GM03348 (cell line): ENCODE measurements around the gene TRRAP.

Experiments
- DNase-seq: peaks from one replicate; pipeline ENCODE4 v3.0.0; 2012; ENCODE audit warnings: low spot score

The TRRAP gene

DNA sequence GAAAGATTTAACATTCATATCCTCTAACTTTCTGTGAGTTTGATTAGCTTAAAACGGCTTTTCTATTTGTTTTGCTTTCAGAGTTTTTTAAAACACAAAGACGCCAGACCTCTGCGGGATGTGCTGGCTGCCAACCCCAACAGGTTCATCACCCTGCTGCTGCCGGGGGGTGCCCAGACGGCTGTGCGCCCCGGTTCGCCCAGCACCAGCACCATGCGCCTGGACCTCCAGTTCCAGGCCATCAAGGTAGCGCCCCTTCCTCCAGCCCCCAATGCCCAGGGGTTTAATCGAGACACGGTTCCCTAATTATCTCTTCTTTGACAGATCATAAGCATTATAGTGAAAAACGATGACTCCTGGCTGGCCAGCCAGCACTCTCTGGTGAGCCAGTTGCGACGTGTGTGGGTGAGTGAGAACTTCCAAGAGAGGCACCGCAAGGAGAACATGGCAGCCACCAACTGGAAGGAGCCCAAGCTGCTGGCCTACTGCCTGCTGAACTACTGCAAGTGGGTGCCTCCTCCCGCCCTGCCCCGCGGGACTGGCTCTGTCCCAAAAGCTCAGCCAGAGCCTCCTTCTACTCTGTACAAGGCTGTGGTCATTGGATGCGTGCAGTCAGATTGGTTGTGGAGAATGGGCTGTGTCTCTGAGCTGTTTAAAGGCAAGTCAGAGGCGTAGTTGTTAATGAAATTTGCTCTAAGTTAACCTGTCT is 71.2 kb downstream of the TRRAP start:
- DNase-seq = no peak

DNA sequence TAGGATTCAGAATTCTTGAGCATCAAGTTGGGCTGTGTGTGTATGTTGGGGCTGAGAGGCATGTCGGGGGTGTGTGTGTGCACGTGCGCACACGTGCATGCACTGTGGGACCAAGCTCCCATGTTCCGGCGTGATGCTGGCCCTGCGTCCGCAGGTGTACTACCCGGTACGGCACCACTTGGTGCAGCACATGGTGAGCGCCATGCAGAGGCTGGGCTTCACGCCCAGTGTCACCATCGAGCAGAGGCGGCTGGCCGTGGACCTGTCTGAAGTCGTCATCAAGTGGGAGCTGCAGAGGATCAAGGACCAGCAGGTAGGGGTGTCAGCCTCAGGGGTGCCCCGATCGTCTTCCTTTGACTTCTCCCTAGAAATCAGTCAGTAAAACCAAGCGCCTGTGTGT is 77.7 kb downstream of the TRRAP start:
- no peak for DNase-seq

DNA sequence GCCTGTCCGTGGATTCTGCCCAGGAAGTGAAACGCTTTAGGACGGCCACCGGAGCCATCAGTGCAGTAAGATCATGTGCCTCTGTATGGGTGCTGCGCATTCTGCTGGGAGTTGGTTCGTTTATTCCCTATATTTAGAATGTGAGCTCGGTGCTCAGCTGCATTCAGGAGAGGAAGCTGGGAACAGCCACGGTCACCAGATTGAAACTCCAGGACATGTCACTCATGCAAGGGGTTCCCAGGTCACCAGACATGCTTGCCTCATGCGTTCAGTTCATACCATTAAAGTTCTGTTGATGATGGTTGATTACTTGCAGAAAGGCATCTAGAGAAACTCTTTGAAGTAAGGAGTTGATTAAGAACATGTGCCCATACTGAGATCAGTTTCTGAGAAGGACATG is 78.1 kb downstream of the TRRAP start:
- DNase-seq = no peak

DNA sequence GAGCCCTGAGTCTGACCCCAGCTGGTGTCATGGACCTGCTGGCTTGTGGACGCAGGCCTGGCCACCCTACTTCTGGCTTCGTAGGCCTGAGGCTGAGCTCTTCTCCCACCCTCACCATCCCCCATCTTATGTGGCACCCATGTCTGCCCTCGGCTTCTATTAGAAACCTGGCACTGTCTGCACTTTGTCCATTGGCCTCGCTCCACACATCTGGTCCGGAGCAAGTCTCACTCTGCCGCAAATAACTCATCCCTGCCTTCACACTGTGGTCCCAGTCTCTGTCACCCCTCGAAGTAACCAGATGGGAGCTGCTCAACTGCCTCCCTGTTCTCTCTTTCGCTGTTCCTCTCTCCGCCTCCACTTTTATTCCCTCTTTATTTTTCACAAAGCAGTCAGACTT is 78.6 kb downstream of the TRRAP start:
- DNase-seq = peak; percentile 69

DNA sequence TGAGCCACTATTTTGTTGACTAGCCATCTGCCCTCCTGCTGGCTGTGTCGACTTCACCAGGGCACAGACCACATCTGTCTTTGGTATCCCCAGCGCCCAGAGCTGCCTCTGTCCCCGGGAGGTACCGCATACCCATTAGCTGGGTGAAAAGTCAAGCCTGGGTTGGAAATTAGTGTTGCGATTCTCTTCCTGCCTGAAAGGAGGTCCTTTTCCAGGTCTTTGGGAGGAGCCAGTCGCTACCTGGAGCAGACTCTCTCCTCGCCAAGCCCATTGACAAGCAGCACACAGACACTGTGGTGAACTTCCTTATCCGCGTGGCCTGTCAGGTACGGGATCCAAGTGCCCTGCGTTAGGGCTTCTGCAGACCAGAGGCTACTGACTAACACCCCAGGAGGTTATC is 79.4 kb downstream of the TRRAP start:
- no peak for DNase-seq

DNA sequence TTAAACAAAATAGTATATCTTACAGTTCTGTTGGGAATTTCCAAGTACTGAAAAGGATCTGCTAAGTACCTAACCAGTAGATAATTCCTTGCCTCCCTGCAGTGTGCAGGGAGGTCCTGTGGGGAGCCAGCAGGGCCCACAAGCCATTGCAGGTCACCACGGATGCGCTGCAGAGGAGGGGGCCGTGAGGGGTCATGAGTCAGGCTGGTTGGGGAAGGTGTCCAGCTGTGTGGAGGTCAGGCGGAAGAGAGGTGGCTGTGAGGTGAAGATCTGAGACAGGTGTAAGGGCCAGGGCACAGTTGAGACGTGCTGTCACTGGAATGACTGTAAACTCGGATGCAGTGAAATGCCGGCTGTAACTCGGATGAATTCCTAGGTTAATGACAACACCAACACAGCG is 80.6 kb downstream of the TRRAP start:
- no peak for DNase-seq

DNA sequence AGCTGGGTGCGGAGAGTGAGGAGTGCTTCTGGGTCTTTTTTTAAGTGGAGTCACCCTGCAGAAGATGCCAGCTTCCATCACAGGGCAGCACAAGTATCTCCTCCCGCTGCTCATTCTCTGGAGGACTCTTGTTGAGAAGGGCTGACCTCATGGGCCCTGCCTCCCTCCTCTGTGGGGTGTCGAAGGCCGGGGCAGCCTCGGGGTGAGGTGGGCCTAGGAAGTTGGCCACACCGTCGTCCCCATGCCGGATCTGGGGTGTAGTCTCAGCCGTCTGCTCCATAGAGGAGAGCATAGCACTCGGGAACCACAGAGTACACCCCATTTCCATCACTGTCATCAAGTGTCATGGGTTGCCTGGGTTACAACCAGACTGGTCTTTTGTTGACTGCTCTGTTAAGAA is 85.0 kb downstream of the TRRAP start:
- DNase-seq = no peak

DNA sequence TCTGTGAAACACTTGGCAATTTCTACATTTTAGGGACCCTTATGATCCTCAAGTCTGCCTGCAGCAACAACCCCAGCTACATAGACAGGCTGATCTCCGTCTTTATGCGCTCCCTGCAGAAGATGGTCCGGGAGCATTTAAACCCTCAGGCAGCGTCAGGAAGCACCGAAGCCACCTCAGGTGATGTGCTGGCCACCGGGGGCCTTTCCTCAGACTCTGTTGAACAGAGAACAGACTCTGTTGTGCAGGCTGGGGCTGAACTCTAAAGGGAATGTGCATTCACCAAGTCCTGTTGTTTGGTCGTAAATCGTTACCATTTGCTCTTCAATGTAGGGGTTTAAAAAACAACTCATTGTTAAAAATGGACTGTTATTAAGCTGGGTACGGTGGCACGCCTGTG is 86.3 kb downstream of the TRRAP start:
- no peak for DNase-seq

DNA sequence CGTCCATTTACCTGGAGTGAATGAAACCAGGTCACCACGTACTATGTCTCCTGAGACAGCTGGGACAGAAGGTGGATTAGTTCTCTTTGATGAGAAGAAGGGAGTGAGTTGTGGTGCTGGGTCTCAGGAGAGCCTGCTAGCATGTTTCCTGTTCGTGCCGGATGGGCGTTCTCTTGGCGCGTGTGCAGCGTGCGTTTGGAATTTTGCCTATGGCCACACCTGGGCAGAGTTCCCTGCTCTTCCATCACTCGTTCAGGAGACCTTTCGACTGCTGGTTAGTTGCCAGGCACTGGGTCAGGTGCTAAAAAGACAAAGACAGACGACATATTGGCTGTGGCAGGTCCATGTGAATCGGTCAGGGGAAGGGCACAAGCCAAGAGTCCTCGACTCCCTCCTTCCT is 90.3 kb downstream of the TRRAP start:
- DNase-seq = no peak

DNA sequence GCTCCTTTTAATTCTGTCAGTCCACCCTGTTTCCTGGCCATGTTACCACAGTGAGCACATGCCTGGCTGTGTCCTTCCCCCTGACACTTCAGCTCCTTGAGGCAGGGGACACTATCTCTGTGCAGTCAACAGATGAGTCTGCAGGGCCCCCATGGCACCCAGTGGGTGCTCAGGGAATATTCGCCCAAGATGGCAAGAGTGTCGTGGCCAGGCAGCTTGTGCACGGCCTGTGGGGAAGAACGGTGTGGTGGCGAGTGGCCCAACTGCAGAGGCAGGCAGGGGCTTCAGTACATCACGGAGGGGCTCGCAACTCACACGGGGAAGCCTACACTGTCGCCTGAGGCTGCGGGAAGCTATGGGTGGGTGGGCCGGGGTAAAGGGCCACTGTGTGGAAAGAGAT is 91.1 kb downstream of the TRRAP start:
- no peak for DNase-seq

DNA sequence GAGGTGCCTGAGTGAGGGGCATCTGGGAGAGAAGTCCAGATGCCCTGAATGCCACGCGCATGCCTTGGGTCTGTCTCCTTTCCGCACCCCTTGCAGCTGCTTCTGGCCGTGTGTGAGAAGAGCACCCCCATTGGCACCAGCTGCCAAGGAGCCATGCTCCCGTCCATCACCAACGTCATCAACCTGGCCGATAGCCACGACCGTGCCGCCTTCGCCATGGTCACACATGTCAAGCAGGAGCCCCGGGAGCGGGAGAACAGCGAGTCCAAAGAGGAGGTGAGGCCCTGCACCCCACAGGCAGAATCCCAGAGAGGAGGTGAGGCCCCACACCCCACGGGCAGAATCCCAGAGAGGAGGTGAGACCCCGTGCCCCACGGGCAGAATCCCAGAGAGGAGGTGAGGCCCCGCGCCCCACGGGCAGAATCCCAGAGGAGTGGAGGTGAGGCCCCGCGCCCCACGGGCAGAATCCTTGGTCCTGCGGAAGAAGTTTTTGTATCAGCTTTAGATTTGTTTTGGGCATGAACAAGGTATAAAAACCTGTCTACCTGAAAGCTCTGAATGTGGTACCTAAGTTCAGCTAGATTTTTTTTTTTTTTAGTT is 91.8 kb downstream of the TRRAP start:
- DNase-seq = no peak

DNA sequence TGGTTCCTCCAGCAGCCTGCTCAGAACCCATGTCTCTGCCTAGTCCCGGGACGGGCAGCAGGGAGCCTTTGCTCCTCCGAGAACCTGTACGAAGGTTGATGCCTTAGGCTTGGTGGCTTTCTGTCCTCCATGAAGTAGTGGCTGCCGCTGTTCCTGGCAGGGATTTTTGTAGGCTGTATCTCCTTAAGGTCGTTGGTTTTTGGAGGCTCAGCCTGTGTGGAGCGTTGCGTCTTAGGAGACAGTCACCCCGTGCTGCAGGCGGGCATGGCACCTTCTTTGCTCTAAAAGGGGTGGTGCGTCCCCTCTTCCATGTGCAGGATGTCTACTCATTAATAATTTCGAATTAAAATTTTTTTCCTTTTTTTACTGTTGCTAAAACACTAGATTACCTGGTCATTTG is 92.5 kb downstream of the TRRAP start:
- no peak for DNase-seq

DNA sequence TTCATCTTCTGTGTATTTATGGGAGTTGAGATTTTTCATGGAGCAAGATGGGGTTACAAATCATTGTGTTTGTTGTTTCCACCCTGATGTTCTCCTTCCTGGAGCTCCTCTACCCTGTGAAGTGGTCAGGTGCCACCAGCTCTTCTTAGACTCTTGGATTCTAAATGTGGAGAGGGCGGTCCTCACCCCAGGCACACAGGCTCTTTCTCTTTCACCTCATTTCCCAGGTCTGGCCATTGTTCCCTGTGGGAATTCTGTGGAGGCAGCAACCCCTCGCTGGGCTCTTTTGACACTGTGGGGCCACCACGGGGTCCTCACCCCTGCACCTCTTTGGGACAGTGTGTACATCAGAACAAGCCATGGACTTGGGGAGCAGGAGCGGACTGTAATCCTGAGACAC is 95.9 kb downstream of the TRRAP start:
- no peak for DNase-seq

DNA sequence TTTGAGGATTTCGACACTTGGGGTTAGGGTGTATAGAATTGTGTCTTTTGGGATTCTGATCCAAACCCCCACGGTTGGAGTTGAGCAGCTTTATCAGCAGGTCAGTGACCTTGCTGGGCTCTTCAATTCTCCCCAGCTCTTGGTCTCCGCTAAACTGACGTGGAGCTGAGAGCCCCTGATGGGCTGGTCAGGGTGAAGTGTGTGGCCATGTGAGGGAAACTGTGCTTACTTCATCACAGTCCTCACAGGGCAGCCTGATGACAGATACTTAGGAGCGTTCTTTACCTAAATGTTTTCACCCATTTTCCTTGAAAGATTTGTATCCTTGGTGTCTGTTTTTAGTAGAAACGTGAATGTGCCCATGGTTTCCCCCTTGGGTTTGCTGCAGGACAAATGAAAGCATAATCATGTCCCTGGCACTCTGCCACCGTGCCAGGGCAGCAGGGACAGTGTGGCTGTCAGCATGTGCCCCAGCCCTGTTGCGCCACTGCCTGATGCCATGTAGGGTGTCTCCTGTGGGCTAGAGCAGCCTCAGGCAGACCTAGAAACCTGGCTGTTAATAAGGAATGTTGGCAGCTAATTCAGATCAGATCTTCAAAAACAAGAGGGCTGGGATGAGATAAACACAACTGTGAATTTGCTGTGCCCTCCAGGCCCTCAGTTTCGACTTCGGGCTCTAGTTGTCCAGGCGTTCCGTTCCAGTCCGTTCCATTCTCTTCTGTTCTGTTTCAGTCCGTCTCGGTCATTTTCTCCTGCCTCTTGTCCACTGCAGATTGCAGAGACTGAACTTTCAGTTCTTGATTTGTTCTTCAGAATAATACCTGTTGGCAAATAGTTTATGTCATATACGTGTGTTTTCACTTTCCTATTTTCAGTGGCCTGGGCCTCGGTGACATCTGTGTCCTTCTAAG is 96.8 kb downstream of the TRRAP start:
- no peak for DNase-seq

DNA sequence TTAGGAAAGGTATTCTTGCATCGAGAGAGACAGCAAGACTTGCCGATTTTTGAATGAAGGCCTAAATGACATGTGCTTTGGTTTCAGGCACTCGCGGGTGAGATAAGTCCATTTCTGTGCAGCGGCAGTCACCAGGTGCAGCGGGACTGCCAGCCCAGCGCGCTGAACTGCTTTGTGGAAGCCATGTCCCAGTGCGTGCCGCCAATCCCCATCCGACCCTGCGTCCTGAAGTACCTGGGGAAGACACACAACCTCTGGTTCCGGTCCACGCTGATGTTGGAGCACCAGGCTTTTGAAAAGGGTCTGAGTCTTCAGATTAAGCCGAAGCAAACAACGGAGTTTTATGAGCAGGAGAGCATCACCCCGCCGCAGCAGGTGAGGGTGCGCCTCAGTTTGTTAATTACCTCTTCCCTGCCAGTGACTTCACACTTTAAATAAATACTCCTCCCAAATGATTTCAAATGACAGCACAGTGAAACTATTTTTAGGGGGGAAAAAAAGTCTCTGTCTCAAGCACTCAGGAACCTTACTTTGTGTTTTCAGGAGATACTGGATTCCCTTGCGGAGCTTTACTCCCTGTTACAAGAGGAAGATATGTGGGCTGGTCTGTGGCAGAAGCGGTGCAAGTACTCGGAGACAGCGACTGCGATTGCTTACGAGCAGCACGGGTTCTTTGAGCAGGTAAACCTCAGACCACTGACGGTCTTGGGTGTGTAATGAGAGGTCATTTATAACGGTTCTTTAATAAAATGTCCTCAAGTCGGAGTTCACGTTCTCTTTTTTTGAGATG is 98.3 kb downstream of the TRRAP start:
- no peak for DNase-seq

DNA sequence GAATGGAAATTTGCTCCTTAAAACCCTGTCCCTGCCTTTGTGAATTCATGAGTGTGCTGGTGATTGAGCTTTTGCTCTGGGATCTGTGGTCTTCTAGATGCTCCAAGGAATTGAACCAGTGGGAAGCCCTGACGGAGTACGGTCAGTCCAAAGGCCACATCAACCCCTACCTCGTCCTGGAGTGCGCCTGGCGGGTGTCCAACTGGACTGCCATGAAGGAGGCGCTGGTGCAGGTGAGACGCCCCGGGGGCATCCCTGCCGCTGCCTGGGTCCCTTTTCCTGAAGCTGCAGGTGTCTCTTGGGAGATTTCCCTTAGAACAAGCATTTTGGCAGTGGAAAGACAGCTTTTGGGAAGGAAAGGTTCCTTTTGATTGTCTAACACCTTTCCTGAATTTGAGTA is 100.3 kb downstream of the TRRAP start:
- no peak for DNase-seq

DNA sequence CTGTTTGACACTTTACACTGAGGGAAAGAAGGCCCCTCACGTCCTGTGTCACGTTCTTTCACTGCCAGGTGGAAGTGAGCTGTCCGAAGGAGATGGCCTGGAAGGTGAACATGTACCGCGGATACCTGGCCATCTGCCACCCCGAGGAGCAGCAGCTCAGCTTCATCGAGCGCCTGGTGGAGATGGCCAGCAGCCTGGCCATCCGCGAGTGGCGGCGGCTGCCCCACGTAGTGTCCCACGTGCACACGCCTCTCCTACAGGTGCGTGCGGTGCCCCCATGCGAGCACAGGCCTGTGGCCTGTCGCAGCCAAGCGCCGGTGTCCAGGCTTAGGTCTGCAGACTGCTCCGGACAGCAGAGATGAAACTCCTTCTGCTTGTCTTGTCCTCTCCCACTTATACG is 103.4 kb downstream of the TRRAP start:
- no peak for DNase-seq

DNA sequence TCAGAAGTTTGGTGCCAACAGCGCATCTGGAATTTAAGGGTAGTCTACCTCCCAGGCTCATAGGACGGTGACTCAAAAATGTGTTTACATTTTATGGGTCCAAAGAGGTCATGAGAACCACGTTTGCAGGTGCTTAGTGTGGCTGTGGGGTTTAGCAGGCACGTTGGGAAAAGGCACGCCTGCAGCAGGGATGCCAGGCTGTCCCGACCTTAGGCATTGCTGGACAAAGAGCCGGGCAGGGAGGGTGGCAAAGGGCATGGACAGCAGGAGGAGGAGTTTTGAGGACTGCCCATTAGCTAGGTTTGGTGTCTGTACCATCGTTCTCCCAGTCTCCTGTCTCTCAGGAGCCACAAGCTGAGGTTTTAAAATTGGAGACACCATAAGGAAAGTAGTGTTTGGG is 104.4 kb downstream of the TRRAP start:
- DNase-seq = no peak

DNA sequence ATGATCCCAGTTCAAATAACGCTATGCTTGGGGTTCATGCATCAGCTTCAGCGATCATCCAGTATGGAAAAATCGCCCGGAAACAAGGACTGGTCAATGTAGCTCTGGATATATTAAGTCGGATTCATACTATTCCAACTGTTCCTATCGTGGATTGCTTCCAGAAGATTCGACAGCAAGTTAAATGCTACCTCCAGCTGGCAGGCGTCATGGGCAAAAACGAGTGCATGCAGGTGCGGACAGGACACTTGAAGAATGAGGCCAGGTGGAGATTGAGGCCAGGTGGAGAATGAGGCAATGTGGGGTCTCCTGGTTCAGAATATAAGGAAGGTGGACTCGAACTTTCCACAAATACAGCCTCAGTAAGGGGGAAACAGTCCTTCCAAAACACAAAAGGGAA is 105.8 kb downstream of the TRRAP start:
- DNase-seq = no peak

DNA sequence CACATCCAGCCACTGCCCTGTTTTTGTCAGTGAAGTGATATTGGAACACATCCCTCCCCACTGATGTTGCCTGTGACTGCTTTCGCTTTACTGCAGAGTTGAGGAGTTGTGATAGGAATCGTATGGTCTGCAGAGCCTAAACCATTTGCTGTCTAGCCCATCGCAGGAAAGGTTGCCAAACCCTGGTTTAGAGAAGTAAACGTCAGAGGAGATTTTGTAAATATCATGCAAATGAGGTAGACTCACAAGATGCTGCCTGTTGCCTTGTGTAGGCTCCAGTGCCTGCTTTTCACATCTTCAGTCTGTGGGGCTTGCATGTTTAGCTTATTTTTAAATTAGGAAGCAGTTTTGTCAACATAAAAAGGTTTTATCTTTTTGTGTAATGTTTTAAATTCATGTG is 107.1 kb downstream of the TRRAP start:
- DNase-seq = no peak

DNA sequence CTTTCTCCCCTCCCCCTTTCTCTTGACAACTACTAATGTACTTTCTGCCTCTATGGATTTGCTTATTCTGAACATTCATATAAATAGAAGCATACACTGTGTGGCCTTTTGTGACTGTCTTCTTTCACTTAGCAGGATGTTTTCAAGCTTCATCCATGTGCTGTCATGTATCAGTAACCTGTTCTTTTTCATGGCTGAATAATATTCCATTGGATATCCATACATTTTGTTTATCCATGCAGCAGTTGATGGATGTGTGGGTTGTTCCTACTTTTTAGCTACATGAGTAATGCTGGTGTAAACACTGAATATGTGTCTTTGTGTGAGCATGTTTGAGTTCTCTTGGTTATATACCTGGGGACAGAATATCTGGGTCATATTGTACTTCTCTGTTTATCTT is 107.6 kb downstream of the TRRAP start:
- DNase-seq = no peak

DNA sequence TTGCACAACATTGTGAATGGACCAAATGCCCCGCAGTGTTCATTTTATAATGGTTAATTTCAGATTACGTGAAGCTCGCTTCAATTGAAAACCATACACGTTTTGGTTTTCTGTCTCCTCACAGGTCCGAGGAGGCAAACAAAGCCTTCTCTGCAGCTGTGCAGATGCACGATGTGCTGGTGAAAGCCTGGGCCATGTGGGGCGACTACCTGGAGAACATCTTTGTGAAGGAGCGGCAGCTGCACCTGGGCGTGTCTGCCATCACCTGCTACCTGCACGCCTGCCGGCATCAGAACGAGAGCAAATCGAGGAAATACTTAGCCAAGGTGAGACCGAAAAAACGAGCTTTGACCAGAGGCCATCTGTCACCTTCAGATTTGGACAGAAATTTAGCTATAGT is 110.3 kb downstream of the TRRAP start:
- DNase-seq = no peak

DNA sequence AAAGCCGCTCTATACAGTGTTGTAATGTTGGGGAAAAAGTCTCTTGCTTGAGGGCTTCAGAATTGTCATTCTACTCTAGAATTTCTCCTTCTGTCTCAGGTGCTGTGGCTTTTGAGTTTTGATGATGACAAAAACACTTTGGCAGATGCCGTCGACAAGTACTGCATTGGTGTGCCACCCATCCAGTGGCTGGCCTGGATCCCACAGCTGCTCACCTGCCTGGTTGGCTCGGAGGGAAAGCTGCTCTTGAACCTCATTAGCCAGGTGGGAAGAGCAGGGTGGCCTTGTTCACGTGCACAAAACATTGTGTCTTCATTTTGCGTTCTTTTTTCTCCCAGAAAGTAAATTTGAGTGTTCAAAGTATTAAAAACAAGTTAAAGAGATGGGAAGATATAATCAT is 112.0 kb downstream of the TRRAP start:
- DNase-seq = no peak
